Measurements from ENCODE around the gene VAV3.

The VAV3 gene

DNA sequence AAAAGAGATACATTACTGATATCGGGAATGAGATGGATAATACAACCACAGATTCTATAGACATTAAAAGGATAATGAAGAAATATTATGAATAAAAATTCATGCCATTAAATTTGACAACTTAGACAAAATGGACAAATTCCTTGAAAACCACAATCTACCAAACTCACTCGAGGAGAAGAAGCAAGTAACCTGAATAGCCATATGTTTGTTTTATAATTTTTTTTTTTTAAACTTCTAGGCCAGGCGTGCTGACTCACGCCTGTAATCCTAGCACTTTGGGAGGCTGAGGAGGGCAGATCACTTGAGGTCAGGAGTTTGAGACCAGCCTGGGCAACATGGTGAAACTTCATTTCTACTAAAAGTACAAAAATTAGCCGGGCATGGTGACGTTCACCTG, 327.9 kb downstream of the VAV3 start:
- DNase-seq (ENCODE audit: low read depth in 2 of 2): no peak
- TF ChIP-seq, protein P1, sequence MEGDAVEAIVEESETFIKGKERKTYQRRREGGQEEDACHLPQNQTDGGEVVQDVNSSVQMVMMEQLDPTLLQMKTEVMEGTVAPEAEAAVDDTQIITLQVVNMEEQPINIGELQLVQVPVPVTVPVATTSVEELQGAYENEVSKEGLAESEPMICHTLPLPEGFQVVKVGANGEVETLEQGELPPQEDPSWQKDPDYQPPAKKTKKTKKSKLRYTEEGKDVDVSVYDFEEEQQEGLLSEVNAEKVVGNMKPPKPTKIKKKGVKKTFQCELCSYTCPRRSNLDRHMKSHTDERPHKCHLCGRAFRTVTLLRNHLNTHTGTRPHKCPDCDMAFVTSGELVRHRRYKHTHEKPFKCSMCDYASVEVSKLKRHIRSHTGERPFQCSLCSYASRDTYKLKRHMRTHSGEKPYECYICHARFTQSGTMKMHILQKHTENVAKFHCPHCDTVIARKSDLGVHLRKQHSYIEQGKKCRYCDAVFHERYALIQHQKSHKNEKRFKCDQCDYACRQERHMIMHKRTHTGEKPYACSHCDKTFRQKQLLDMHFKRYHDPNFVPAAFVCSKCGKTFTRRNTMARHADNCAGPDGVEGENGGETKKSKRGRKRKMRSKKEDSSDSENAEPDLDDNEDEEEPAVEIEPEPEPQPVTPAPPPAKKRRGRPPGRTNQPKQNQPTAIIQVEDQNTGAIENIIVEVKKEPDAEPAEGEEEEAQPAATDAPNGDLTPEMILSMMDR (IDR thresholded peaks at IDR 0.05; ENCODE audit: low read depth, low read length): no peak
- no peak overlapping the region for H3K4me3 ChIP-seq (replicated peaks in 1 of 2; ENCODE audit: low read depth in 2 of 2, low read length in 2 of 2)

DNA sequence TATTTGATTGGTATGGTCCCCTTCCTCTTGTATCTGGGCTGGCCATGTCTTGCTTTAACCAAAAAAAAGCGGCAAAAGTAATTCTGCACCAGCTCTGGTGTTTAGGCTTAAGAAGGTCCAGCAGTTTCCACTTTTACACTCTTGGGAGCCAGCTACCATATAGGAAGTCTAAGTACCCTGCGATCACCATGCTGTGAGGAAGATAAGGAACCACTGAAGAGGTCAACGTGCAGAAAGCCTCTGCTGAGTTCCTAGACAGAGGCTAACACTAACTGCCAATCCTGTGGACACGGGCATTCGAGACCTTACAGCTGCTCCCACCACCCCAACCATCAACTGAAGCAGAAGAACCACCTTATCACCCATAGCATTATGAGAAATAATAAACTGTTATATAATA, 331.4 kb downstream of the VAV3 start:
- TF ChIP-seq, protein P1 (IDR thresholded peaks at IDR 0.05; ENCODE audit: low read depth, low read length): no peak
- no peak overlapping the region for H3K4me3 ChIP-seq (replicated peaks in 1 of 2; ENCODE audit: low read depth in 2 of 2, low read length in 2 of 2)
- DNase-seq (ENCODE audit: low read depth in 2 of 2): no peak

DNA sequence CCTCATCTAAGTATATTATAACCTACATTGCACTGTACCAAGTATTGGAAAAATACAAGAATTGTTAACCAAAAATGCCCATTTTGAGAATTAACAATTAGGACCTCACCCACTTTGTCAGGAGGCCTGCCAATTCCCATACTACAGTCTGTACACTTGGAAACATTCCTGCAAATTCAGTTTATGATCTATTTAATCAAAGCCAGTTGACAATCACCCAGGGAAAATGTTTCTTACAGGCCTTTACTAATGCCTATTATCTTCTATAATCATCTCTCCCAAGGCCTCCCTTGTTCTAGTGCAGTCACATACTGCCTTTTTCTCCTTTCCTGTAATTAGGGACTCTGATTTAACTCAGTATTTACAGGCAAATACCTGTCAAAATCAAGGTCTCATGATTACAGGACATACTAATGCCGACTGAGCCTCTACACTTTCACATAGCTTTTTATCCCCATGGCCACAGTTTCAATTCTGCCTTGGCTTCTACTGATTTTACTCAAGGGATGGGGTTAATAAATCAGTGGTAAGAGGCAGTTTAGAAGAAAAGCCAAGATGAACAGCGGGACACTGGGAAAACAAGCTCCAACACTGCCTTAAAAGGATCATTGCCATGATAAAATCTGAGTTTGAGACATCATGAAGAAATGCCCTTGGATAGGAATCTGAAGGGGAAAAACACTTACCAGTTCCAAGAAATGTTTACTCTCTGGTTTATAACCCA, 338.7 kb downstream of the VAV3 start:
- no peak overlapping the region for H3K4me3 ChIP-seq (replicated peaks in 1 of 2; ENCODE audit: low read depth in 2 of 2, low read length in 2 of 2)
- peak in 1 of 2 donors; percentile 1 for DNase-seq (ENCODE audit: low read depth in 2 of 2)
- TF ChIP-seq, protein P1 (IDR thresholded peaks at IDR 0.05; ENCODE audit: low read depth, low read length): no peak

DNA sequence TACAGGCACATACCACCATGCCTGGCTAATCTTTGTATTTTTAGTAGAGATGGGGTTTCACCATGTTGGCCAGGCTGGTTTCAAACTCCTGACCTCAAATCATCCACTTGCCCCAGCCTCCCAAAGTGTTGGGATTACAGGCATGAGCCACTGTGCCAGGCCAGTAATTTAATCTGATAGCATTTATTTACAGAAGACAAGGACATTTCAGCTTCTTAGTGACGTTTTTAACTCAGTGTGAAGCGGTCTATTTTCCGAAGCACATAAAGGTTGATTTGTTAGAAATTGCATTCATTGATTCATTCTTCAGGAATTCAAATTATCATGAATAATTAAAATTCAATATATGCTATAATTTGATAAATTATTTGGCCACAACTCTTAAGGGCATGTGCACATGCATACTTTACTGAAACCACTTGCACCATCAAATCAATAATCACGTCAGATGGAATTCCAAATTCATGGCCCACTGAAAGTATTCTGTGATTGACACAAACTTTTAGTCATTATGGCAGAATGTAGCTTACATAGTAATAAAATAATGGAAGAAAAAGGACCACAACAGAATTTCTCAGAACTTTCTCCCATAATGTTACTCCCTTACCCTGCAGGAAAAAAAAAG, 339.5 kb downstream of the VAV3 start:
- DNase-seq (ENCODE audit: low read depth in 2 of 2): no peak
- no peak overlapping the region for H3K4me3 ChIP-seq (replicated peaks in 1 of 2; ENCODE audit: low read depth in 2 of 2, low read length in 2 of 2)
- TF ChIP-seq, protein P1 (IDR thresholded peaks at IDR 0.05; ENCODE audit: low read depth, low read length): no peak

DNA sequence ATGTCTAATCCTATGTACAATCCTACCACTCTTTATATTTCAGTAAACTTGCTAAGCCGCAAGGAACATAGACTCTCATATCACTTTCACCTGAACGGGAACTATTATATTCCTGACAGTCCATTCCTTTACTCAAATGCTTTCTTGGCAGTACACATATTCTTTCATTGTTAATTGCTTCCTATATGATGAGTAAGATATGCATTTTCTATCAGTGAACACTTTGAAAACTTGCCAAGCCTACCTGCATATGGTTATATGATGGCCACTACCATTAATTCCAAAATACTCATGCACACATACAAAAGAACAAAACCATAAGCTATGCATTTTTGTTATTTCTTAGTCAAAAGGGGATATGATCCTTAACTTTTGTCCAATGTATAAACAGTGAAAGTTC, 341.5 kb downstream of the VAV3 start:
- H3K4me3 ChIP-seq (replicated peaks in 1 of 2; ENCODE audit: low read depth in 2 of 2, low read length in 2 of 2): no peak overlapping the region
- TF ChIP-seq, protein P1 (IDR thresholded peaks at IDR 0.05; ENCODE audit: low read depth, low read length): no peak
- no peak for DNase-seq (ENCODE audit: low read depth in 2 of 2)

DNA sequence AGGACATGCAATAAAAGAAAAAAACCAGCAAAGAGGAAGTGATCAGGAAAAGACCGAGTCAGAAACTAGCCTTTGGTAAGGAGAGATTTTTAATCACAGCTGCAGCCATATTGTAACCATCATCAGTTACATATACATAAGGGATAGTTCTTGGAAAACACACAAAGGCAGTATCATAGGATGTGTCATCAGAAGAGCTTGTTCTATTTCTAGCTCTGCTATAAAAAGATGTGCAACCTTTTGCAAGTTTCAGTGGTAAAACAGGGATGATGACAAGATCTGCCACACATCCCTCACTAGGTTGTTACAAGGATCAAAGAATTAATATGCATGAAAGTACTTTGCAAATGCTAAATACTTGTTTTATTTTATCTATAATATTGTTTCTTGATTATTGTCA, 342.0 kb downstream of the VAV3 start:
- no peak overlapping the region for H3K4me3 ChIP-seq (replicated peaks in 1 of 2; ENCODE audit: low read depth in 2 of 2, low read length in 2 of 2)
- TF ChIP-seq, protein P1 (IDR thresholded peaks at IDR 0.05; ENCODE audit: low read depth, low read length): no peak
- DNase-seq (ENCODE audit: low read depth in 2 of 2): no peak
